GM19463 (cell line): ENCODE results near the gene GARRE1.
A peak's percentile ranks its signal among the peaks of the same experiment; 100 is the strongest.
"Not testable (repeated sequence)": the region's sequence is repeated elsewhere in the genome, so short reads cannot be mapped to it uniquely, and the experiment has no call there.

Experiments
- ATAC-seq: cut with Tn5 transposase; IDR thresholded peaks from one replicate; pipeline ENCODE4 v1.9.1; 2021; ENCODE audit warnings: mild to moderate bottlenecking, moderate library complexity; ENCODE audit not compliant: unreplicated experiment

The GARRE1 gene

GRCh38 chr19:34256835-34257558, 2.6 kb downstream of the GARRE1 start:
- ATAC-seq = no peak

GRCh38 chr19:34257559-34257924, 3.2 kb downstream of the GARRE1 start:
- ATAC-seq = no peak

- no peak for ATAC-seq
These were observed 5.2 kb downstream of the GARRE1 start for GRCh38 chr19:34259367-34260095.

DNA sequence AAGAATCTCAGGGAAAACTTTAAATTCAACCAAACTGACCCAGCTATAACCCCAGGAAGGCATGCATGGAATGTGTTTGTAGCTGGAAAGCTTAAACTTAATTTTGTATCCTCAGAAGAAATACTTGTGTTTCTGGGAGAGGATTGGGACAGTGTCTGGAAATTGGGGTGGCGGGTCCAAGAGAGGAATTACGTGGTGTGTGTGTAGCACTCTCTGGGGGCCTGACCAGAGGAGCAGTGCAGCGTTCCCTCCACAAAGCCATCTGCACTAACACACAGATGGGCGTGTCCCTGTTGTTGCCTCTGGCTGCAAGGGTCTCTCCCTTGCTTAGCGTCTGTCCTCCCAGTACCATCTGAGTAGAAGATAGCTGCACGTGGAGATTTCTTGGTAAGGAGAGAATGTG, 6.4 kb downstream of the GARRE1 start:
- ATAC-seq = no peak

GRCh38 chr19:34261334-34262109, 7.2 kb downstream of the GARRE1 start:
- ATAC-seq = no peak

DNA sequence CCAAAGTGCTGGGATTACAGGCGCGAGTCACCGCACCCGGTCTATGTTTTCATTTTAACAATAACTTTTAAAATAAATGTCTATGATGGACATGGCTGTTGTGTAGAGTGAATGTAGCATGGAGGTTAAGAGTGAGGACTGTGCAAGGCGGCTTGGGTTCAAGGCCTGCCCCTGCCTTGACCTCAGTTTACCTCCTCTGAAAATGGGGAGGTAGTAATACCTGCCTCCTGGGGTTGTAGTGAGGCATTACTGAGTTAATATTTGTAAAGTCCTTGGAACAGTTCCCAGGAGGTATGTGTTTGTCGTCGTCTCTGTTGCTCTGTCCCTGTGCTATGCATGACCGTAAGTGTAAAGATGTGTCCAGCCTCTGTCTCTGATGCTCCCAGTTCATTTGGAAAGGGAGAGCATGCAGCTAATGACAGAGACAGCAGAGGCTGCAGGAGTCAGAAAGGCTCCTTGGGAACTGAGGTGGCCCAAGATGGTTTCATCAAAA, 9.4 kb downstream of the GARRE1 start:
- ATAC-seq = no peak

DNA sequence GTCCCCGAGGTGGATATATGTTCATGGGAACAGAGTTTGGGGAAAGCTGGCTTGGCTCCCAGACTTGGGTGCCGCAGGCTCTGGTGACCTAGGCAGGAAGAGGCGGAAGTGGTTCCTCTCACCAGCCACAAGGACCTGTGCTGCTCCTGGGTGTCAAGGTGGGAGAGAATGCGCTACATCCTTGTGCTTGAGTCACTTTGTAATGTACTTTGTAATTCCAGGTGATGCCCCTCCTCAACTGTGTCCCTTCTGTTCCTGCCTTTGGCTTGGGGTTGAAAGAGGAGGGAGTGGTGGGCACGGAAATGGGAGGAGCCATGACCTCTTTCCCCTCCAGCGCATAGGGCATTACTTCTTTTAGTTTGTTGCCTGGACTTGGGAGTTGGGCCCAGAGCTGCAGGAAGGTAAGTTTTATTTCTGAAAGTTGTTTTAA, 10.9 kb downstream of the GARRE1 start:
- ATAC-seq = no peak

DNA sequence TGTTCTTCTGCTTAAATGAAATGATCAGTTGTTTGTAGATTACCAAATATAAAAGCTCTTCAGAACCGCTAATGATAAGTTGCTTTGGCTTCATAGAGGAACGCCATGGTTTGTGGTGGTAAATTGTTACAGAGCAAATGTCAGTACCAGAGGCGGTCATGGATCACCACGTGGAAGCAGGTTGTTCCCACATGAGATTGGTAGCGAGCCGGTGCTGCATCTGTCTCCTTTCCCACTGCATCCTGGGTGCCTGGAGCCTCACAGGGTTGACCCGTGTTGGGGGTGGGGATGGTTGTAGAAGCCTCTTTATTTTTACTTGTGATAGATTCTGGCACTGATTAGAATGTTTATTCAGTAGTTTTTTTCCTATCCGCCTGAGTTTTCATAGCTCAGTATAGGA, 14.7 kb downstream of the GARRE1 start:
- no peak for ATAC-seq

GRCh38 chr19:34269489-34269888, 15.1 kb downstream of the GARRE1 start:
- no peak for ATAC-seq

GRCh38 chr19:34269968-34270621, 15.7 kb downstream of the GARRE1 start:
- peak; percentile 58 for ATAC-seq

GRCh38 chr19:34273121-34273520, 18.8 kb downstream of the GARRE1 start:
- ATAC-seq = no peak

DNA sequence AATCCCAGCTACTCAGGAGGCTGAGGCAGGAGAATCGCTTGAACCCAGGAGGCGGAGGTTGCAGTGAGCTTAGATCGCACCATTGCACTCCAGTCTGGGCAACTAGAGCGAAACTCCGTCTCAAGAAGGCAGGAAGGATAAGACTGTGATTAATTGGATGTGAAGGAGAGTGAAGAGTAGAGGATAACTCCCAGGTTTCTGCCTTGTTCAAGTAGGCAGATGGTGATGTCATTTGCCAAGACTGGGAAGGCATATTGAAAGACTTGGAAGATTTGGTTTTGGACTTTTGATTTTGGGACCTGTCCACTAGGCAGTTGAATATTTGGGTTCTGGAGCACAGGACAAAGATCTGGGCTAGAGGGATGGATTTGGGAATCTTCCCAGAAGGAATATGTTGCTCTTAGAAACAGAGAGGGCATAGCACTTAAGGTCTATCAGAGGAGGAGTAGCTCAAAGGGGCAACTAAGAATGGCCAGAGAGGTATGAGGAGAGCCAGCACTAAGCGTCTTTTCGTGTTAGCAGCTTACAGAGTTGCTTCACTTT, 20.0 kb downstream of the GARRE1 start:
- no peak for ATAC-seq

GRCh38 chr19:34274827-34275625, 20.7 kb downstream of the GARRE1 start:
- ATAC-seq = no peak

GRCh38 chr19:34275705-34276104, 21.4 kb downstream of the GARRE1 start:
- ATAC-seq = no peak

DNA sequence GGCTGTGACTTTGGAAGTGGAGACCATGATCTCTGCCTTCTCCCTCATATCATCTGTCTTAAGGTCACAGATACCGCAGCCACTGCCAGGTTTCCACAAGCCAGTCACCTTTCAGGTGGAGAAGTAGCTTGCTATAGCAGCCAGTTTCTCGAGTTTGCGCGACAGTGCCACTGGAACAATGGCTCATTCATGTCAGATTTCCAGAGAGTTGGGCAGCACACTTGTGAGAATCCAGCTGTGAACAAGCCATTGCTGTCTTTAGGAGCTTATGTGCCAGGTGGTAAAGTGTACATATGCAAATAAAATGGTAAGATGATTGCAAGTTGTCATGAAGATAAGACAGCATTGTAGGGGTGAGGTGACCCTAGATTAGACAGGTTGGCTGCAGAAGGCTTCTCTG, 22.3 kb downstream of the GARRE1 start:
- no peak for ATAC-seq

DNA sequence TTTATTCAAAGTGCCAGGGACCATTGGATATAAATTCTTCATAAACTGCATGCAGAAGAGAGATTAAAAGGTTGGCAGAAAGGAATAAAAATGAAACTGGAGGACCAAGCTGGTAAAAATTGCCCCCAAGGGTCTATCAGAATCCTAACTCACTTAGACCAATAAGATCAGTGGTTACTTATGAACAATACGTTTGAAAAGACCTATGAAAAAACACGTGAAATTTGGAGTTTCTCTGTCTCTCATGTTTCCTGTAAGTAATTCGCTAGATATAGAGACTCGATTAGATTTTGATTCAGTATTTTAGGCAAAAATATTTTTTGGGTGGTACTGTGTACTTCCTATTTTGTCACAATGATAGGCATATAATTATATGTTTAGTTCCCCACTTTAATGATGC, 22.9 kb downstream of the GARRE1 start:
- ATAC-seq = no peak

DNA sequence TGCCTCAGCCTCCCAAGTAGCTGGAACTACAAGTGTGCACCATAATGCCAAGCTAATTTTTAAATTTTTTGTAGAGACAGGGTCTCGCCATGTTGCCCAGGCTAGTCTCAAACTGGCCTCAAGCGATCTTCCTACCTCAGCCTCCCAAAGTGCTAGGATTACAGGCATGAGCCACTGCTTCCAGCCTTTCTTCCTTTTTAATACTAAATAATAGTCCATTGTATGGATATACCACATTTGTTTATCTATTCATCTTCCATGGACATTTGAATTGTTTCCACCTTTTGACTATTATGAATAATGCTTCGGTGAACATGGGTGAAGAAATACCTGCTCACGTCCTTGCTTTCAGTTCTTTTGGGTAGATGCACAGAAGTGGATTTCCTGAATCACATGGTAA, 24.4 kb downstream of the GARRE1 start:
- no peak for ATAC-seq

DNA sequence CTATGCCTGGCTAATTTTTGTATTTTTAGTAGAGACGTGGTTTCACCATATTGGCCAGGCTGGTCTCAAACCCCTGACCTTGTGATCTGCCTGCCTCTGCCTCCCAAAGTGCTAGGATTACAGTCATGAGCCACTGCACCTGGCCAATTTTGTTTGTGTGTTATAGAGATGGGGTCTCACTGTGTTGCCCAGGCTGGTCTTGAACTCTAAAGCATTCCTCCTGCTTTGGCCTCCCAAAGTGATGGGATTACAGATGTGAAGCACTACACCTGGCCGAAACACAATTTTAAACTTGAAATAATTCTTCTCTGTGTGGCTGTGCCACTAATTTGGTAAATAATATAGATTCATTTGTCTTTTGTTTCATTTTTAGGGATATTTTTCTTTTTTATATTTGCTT, 27.1 kb downstream of the GARRE1 start:
- not testable (repeated sequence) for ATAC-seq

- no peak for ATAC-seq
These were observed 28.5 kb downstream of the GARRE1 start for GRCh38 chr19:34282611-34283519.
